HG03175 (cell line): ENCODE results near the gene ASTN2.

ENCODE experiments used
- ATAC-seq: cut with Tn5 transposase; IDR thresholded peaks from one replicate; pipeline ENCODE4 v1.9.1; 2021; ENCODE audit warnings: mild to moderate bottlenecking, moderate library complexity; ENCODE audit not compliant: unreplicated experiment

ASTN2 gene

GRCh38 chr9:117414906-117415331 is at the start of gene ASTN2:
Gene ASTN2 (minus strand): TSS chr9:117415057. CDS start chr9:117414938, 119 bp downstream.
- ATAC-seq, result no peak

- ATAC-seq, result no peak
These were observed 48.0 kb upstream of the ASTN2 start for GRCh38 chr9:117462861-117463260.

DNA sequence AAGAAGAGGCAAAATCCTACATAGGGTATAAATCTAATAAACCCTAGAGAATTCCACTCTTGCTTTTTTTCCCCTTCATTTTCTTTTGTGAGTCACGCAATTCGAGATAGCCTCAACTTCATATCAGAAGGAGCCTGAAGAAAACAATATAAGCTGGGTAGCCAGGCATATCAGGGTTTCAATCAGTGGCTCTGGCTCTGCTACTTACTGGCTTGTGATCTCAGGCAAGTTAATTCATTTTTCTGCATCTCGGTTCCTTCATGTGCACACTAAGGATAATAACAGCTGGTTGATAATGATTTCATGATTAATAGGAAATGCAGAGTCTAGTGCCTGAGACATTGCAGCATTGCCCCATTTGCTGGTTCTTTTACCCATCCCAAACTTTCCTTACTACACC is 46.5 kb upstream of the ASTN2 start:
- no peak for ATAC-seq

- ATAC-seq, result no peak
These were observed 45.9 kb upstream of the ASTN2 start for GRCh38 chr9:117460743-117461142.

DNA sequence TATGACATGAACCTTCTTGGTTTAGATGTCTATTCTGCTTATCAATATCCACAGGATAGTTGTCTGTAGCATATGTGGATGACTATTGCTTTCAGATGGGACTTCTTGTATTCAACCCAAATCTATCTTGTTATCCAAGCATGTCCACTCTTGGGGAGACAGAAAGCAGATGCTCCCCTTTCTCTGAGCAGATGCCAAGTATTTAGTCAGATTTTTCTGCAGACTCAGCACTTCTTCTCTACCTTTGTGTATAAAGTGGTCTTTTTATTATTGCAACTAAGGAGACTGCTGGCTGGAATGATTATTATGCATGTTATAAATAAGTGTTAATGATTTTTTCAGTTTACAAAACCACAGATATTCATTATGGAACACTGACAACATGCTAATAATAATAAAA is 45.1 kb upstream of the ASTN2 start:
- no peak for ATAC-seq

DNA sequence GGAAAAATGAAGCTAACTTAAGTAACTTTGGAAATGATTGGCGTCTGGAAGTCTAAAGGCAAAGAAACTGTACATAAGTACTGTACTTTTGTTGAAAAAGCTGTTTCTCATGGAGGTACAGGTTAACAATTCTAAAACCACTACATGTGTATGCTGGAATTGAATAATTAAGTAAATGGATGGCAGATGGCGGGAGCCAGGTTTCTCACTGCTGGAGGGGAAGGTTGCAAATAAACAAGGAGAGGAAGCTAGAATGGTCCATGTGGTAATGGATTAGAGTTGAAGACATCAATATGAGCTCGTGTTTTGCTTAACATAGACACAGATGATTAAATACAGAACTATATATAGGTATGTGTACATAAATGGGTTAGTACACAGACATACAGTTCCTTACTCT is 43.2 kb upstream of the ASTN2 start:
- ATAC-seq, result no peak

GRCh38 chr9:117454711-117455110 is 39.9 kb upstream of the ASTN2 start:
- no peak for ATAC-seq

DNA sequence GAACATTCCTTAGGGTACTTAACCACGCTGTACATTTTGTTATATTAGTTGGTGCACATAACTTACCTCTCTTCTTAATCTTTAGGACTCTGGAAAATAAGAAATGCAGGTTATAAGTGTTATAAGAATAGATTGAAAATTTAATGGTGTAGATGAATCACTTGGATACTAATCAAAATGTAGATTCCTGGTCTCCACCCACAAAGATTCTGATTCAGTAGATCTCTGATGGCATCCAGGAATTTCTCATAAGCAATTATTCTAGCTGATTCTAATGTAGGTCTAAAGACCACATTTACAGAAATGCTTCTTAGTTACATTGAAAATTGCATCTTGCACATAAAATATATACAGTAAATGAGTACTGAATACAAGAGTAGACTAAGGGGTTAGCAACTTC is 38.9 kb upstream of the ASTN2 start:
- ATAC-seq, result no peak

GRCh38 chr9:117451311-117451710 is 36.5 kb upstream of the ASTN2 start:
- no peak for ATAC-seq

DNA sequence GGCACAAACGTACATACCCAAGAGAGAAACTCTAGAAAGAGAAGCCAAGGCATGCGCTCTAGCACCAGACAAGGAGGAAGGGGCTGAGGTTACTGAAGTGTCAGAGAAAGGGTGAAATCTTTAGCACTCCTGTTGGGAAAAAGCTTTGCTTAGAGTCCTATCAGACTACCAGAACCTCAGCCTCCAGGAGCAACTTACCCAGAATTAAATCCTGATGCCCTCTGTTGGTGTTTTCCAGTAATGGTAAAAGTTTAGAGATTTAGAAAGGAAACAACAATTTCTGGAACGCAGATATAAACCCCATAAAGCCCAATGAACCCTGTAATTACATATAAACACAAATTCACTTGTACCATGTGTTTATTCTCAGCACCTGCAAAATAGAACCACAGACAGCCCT is 33.2 kb upstream of the ASTN2 start:
- ATAC-seq, result no peak

DNA sequence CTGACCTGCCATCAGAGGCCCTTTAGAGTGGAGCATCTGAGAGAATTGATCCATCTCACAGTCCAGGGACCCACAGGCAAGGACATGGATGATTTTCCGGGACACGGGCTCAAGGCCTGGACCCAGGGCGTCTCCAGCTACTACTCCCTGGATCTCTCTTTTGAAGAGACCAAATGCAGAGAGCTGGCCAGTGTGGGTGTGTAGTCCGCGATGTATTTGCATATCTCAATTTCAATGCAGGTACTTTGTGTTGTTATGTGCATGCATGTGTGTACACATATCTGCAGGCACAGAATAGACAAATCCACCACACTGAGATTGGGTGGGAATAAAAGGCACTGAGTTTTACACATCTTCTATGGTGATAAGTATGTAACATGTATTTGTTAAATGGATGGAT is 30.8 kb upstream of the ASTN2 start:
- no peak for ATAC-seq

DNA sequence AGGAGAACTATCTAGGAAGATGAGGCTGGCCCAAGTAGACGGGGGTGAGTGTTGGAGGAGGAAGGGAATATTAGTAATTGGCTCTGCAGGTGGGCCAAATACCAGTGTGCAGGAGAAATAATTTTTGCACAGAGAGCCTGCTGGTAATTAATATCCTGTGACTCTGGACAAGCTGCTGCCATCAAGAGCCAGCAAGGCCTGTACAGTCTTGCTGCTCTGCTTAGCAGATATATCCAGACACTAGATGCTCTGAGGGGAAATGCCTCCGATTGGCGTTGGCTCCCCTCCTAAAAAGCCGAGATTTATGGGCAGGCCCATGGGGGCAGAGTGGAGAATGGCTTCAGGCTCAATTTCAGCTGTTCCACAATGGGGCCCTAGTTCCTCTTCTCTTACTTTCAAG is 29.6 kb upstream of the ASTN2 start:
- no peak for ATAC-seq

- no peak for ATAC-seq
These were observed 22.4 kb upstream of the ASTN2 start for GRCh38 chr9:117437283-117437682.

- no peak for ATAC-seq
These were observed 20.9 kb upstream of the ASTN2 start for GRCh38 chr9:117435630-117436261.

DNA sequence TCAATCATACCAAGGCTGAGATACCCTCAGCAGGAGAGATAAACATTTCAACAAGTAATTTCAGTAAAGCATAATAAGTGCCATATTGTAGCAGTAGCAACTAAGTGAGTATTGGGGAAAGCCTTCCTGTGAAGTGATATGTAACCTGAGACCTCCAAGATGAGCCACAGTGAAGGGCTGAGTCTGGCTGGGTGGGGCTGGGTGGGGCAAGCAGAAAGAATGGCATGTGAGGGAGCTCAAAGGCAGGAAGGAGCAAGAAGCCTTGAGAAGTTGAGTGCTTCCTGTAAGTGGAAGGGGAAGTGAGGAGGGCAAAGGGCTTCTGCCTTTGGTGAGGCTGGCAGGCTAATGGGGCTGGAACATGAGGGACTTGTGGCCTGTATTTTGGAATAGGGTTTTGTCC is 19.7 kb upstream of the ASTN2 start:
- no peak for ATAC-seq

DNA sequence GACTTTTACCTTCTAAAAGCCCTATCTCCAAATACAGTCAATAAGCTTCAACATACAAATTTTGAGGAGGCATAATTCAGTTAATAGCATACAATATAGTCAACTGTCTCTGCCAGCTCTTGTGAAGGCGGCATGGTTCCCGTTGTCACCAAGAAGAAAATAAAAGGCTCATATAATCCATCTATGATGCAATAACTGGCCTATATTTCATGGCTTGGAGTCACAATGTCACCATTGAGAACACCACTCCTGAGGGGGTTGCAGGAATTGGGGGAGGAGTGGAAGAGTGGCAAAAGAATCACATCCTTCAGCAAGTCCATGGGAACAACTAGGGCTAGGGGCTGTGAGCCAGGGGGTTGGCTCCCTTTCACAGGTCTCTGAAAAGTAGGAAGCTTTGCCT is 16.0 kb upstream of the ASTN2 start:
- no peak for ATAC-seq

- no peak for ATAC-seq
These were observed 12.6 kb upstream of the ASTN2 start for GRCh38 chr9:117427357-117427913.

DNA sequence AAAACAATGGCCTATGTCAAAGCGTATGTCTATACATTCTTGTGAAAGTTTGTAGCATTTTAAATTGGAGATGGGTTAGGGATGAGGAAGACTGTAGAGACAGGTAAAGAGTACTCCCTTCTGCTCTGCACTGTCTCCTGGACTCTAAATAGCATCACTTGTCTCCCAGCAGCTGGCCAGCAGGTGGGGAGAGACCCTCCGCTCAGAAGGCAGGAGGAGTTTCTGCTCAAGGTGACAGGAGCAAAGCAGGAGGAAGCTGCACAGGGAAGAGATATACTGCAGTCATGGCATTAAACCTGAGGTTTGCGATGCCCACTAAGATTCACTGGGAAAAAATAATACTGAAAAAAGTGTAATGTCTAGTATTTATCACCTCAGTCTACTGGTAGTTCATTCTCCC is 10.7 kb upstream of the ASTN2 start:
- no peak for ATAC-seq

GRCh38 chr9:117424291-117424690 is 9.4 kb upstream of the ASTN2 start:
- no peak for ATAC-seq

DNA sequence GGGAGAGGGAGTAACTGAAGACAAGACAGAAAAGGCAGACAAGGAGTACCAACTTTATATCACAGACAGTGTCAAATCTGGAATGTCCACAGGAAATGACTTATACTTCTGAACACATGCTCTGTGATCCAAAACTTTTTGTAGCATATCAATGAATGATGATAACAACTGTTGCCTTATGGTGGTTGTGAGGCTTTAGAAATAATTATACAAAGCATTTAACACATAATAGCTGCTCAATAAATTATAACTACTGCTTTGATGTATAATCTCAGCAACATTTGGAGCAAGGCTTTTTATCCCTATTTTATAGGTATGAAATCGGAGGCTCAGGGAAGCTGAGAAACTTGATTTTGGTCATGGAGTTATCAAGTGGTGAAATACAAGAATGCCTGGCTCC is 3.3 kb upstream of the ASTN2 start:
- ATAC-seq, result no peak

DNA sequence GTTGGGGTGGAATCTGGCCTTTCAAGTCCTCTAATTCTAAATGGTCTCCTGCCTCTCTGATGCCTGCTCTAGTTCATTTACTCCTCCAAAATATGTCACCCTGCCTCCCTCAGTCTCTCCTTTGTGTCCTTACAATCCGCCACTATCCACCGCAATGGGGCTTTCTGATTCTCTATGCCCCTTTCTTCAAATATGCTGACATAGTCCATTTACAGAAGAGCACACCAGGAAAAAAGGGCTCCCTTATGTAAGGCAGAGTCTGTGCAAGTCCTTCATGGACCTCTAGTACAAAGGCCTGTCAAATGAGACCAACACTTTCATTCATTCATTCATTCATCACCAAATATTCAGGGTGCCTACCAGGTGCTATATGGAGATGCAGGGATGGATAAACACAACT is 2.0 kb upstream of the ASTN2 start:
- ATAC-seq, result no peak

DNA sequence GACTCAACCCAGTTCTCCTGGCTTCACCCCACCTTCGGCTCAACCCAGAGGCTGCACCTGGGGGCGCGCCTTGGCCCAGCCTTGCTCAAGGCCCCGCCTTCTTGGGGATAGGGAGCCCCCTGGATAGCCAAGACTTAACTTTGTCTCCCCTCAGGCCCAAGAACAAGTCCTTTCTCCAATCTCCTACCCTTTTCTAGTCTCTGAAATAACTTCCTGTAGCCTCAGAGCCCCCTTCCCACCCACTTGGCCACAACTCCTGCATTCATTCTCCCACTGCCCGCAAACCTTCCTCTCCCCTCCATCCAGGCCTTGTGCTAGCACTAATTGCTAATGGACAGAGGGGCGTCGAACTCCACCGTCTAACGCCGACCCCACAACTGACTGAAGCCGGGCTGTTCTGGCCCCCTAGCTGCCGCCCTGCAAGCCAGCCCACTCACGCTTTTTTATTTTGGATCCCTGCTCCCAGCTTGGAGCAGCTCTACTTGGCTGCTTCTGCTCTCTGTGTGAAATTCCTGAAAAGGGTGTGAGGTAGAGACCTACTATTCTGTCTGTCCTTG is 579 bp upstream of the ASTN2 start:
- ATAC-seq, result no peak
